Dendritic cell treated with granulocyte-macrophage colony-stimulating factor and Interleukin-4, amounts not matched to agents 40 ng/mL and 50 ng/mL, for 4 days (primary cell): Measurements from ENCODE around the gene STIM1.
A peak's percentile ranks its signal among the peaks of the same experiment; 100 is the strongest.

ENCODE experiments used
- H3K27ac Mint-ChIP-seq: one replicate; pipeline ENCODE4 v1.8.0; 2022; ENCODE audit warnings: mild to moderate bottlenecking, mixed read lengths
- H3K27me3 Mint-ChIP-seq: one replicate; pipeline ENCODE4 v1.8.0; 2022; ENCODE audit warnings: mild to moderate bottlenecking, mixed read lengths
- H3K36me3 Mint-ChIP-seq: one replicate; pipeline ENCODE4 v1.8.0; 2022; ENCODE audit warnings: low read depth, mixed read lengths
- H3K4me1 Mint-ChIP-seq: one replicate; pipeline ENCODE4 v1.8.0; 2022; ENCODE audit warnings: low read depth, mixed read lengths
- H3K4me3 Mint-ChIP-seq: one replicate; pipeline ENCODE4 v1.8.0; 2022; ENCODE audit warnings: mild to moderate bottlenecking, moderate library complexity, mixed read lengths
- H3K9me3 Mint-ChIP-seq: one replicate; pipeline ENCODE4 v1.8.0; 2022; ENCODE audit warnings: mixed read lengths
- intact Hi-C: fragments of 100-400 bp; cut with micrococcal nuclease; formaldehyde crosslinking; loops from one replicate; pipeline ENCODE4 v1.15.0; 2022

Gene STIM1

GRCh38 chr11:4060182-4060923, 204.9 kb downstream of the STIM1 start:
- Mint-ChIP-seq H3K9me3 (no peaks in the 10 kb centered on the region), H3K27me3 (no peaks in the 10 kb centered on the region), H3K4me1 (peaks cover 40% of the 10 kb centered on the region), H3K4me3 (no peak overlapping the region), H3K27ac (no peak overlapping the region), H3K36me3 (peaks cover 34% of the 10 kb centered on the region)
- intact Hi-C loops = no loop called here

- H3K4me1 Mint-ChIP-seq = peaks cover 44% of the 10 kb centered on the region
- H3K9me3 Mint-ChIP-seq = no peaks in the 10 kb centered on the region
- intact Hi-C loops = no loop called here
- no peak overlapping the region for H3K4me3 Mint-ChIP-seq
- H3K27ac Mint-ChIP-seq = no peak overlapping the region
- H3K27me3 Mint-ChIP-seq = no peaks in the 10 kb centered on the region
- H3K36me3 Mint-ChIP-seq = peaks cover 36% of the 10 kb centered on the region
Observed at GRCh38 chr11:4061700-4062099, 206.2 kb downstream of the STIM1 start.

GRCh38 chr11:4063348-4063747, 207.9 kb downstream of the STIM1 start:
- H3K4me1 Mint-ChIP-seq = peaks cover 44% of the 10 kb centered on the region
- no peaks in the 10 kb centered on the region for H3K9me3 Mint-ChIP-seq
- H3K36me3 Mint-ChIP-seq = peaks cover 31% of the 10 kb centered on the region
- H3K27me3 Mint-ChIP-seq = no peaks in the 10 kb centered on the region
- no peak overlapping the region for H3K4me3 Mint-ChIP-seq
- H3K27ac Mint-ChIP-seq = no peak overlapping the region
- intact Hi-C loops = no loop called here

- Mint-ChIP-seq H3K4me3 (no peak overlapping the region), H3K9me3 (no peaks in the 10 kb centered on the region), H3K36me3 (peaks cover 24% of the 10 kb centered on the region), H3K4me1 (peaks cover 46% of the 10 kb centered on the region), H3K27me3 (no peaks in the 10 kb centered on the region), H3K27ac (no peak overlapping the region)
- intact Hi-C loops = no loop called here
Observed at GRCh38 chr11:4064278-4064955, 209.0 kb downstream of the STIM1 start.

GRCh38 chr11:4065086-4065485, 209.6 kb downstream of the STIM1 start:
- Mint-ChIP-seq H3K27me3 (no peaks in the 10 kb centered on the region), H3K36me3 (peaks cover 17% of the 10 kb centered on the region), H3K9me3 (no peaks in the 10 kb centered on the region), H3K4me1 (peaks cover 47% of the 10 kb centered on the region), H3K4me3 (no peak overlapping the region), H3K27ac (no peak overlapping the region)
- intact Hi-C loops = no loop called here

- H3K36me3 Mint-ChIP-seq = peaks cover 17% of the 10 kb centered on the region
- H3K4me3 Mint-ChIP-seq = no peak overlapping the region
- no peaks in the 10 kb centered on the region for H3K27me3 Mint-ChIP-seq
- intact Hi-C loops = no loop called here
- no peaks in the 10 kb centered on the region for H3K9me3 Mint-ChIP-seq
- H3K27ac Mint-ChIP-seq = no peak overlapping the region
- H3K4me1 Mint-ChIP-seq = peaks cover 47% of the 10 kb centered on the region
Observed at GRCh38 chr11:4065601-4066377, 210.3 kb downstream of the STIM1 start.

GRCh38 chr11:4066910-4067309, 211.4 kb downstream of the STIM1 start:
- Mint-ChIP-seq H3K4me1 (peaks cover 47% of the 10 kb centered on the region), H3K4me3 (no peak overlapping the region), H3K27me3 (no peaks in the 10 kb centered on the region), H3K36me3 (peaks cover 20% of the 10 kb centered on the region), H3K9me3 (no peaks in the 10 kb centered on the region), H3K27ac (peak overlapping the region; percentile 13)
- intact Hi-C loops = no loop called here

GRCh38 chr11:4068962-4069361, 213.5 kb downstream of the STIM1 start:
- Mint-ChIP-seq H3K9me3 (no peaks in the 10 kb centered on the region), H3K27ac (peak overlapping the region; percentile 70), H3K4me3 (no peak overlapping the region), H3K36me3 (peaks cover 33% of the 10 kb centered on the region), H3K27me3 (no peaks in the 10 kb centered on the region), H3K4me1 (peaks cover 57% of the 10 kb centered on the region)
- intact Hi-C loops = no loop called here

GRCh38 chr11:4071325-4071724, 215.9 kb downstream of the STIM1 start:
- Mint-ChIP-seq H3K4me3 (no peak overlapping the region), H3K36me3 (peaks cover 41% of the 10 kb centered on the region), H3K4me1 (peaks cover 41% of the 10 kb centered on the region), H3K27me3 (no peaks in the 10 kb centered on the region), H3K9me3 (no peaks in the 10 kb centered on the region), H3K27ac (peak overlapping the region; percentile 57)
- intact Hi-C loops = no loop called here

GRCh38 chr11:4071914-4072313, 216.4 kb downstream of the STIM1 start:
- peaks cover 35% of the 10 kb centered on the region for H3K4me1 Mint-ChIP-seq

GRCh38 chr11:4072668-4073285, 217.3 kb downstream of the STIM1 start:
- Mint-ChIP-seq H3K4me3 (no peak overlapping the region), H3K9me3 (no peaks in the 10 kb centered on the region), H3K4me1 (peaks cover 26% of the 10 kb centered on the region), H3K36me3 (peaks cover 47% of the 10 kb centered on the region), H3K27ac (no peak overlapping the region), H3K27me3 (no peaks in the 10 kb centered on the region)
- intact Hi-C loops = loop anchor here (1.0 kb wide), 2 partner anchors 218 to 223 kb away; no protein-coding TSS in a partner anchor

More at GRCh38 chr11:4071914-4072313, 216.4 kb downstream of the STIM1 start:
- intact Hi-C loops = loop anchor here (1.0 kb wide), 2 partner anchors 218 to 223 kb away; no protein-coding TSS in a partner anchor
- H3K27ac Mint-ChIP-seq = peak overlapping the region; percentile 57
- no peaks in the 10 kb centered on the region for H3K9me3 Mint-ChIP-seq
- peaks cover 46% of the 10 kb centered on the region for H3K36me3 Mint-ChIP-seq
- H3K4me3 Mint-ChIP-seq = no peak overlapping the region
- H3K27me3 Mint-ChIP-seq = no peaks in the 10 kb centered on the region

- H3K27me3 Mint-ChIP-seq = no peaks in the 10 kb centered on the region
- H3K4me3 Mint-ChIP-seq = no peak overlapping the region
- intact Hi-C loops = no loop called here
- H3K9me3 Mint-ChIP-seq = no peaks in the 10 kb centered on the region
- H3K4me1 Mint-ChIP-seq = peaks cover 13% of the 10 kb centered on the region
- peaks cover 47% of the 10 kb centered on the region for H3K36me3 Mint-ChIP-seq
- no peak overlapping the region for H3K27ac Mint-ChIP-seq
Observed at GRCh38 chr11:4074266-4074665, 218.8 kb downstream of the STIM1 start.

GRCh38 chr11:4076774-4077173, 221.3 kb downstream of the STIM1 start:
- peaks cover 50% of the 10 kb centered on the region for H3K36me3 Mint-ChIP-seq
- H3K9me3 Mint-ChIP-seq = no peaks in the 10 kb centered on the region
- no peak overlapping the region for H3K4me3 Mint-ChIP-seq
- intact Hi-C loops = no loop called here
- H3K27me3 Mint-ChIP-seq = no peaks in the 10 kb centered on the region
- H3K4me1 Mint-ChIP-seq = peaks cover 10% of the 10 kb centered on the region
- H3K27ac Mint-ChIP-seq = no peak overlapping the region
